Measurements from ENCODE around the gene SYCP1.

- no peak for TF ChIP-seq CTCF (IDR thresholded peaks at IDR 0.05)
- no peak for TF ChIP-seq POLR2A (IDR thresholded peaks at IDR 0.05)
Measured at GRCh38 chr1:114853584-114853983, 1.1 kb upstream of the SYCP1 start.
